HepG2 (cell line): ENCODE results near the gene SPAG5. TPM values are rescaled to one million over a fixed set of nuclear protein-coding genes. Genes with fewer than 3 reads are reported as not detected.

ENCODE experiments used
- AGO1 ChIP-seq: fragments of 200-400 bp; formaldehyde crosslinking; IDR thresholded peaks from 2 replicates; pipeline ENCODE4 v1.6.1; 2017; ENCODE audit warnings: mild to moderate bottlenecking, low read depth, low read length, moderate library complexity; ENCODE audit not compliant: poor library complexity, severe bottlenecking
- ATF1 ChIP-seq: IDR thresholded peaks from 2 replicates; pipeline ENCODE4 v1.6.1; 2016; ENCODE audit warnings: mild to moderate bottlenecking, control low read depth
- BHLHE40 ChIP-seq: IDR thresholded peaks from 2 replicates; pipeline ENCODE4 v1.6.1; 2011; ENCODE audit warnings: low read length, improper control_type of control experiment
- DMAP1 ChIP-seq: IDR thresholded peaks from 2 replicates; pipeline ENCODE4 v1.6.1; 2016
- EEA1 ChIP-seq: sonication (generic); formaldehyde crosslinking; IDR thresholded peaks from 2 replicates; pipeline ENCODE4 v1.5.1; 2020; ENCODE audit warnings: mild to moderate bottlenecking, missing genetic modification reagents, borderline replicate concordance
- FOXM1 ChIP-seq: sonication (generic); formaldehyde crosslinking; IDR thresholded peaks from 2 replicates; pipeline ENCODE4 v1.5.0; 2020; ENCODE audit warnings: missing genetic modification reagents
- HDAC1 ChIP-seq: sonication (generic); formaldehyde crosslinking; IDR thresholded peaks from 2 replicates; pipeline ENCODE4 v1.5.1; 2020; ENCODE audit warnings: mild to moderate bottlenecking, missing genetic modification reagents
- HNRNPH1 ChIP-seq: fragments of 200-400 bp; formaldehyde crosslinking; optimal IDR thresholded peaks from 2 replicates; pipeline ENCODE3; 2017; ENCODE audit warnings: mild to moderate bottlenecking, low read depth, low read length
- HNRNPLL ChIP-seq: fragments of 200-400 bp; formaldehyde crosslinking; IDR thresholded peaks from 2 replicates; pipeline ENCODE4 v1.6.1; 2017; ENCODE audit warnings: mild to moderate bottlenecking, low read depth, low read length; ENCODE audit not compliant: poor library complexity, severe bottlenecking
- ONECUT2 ChIP-seq: sonication (generic); formaldehyde crosslinking; IDR thresholded peaks from 2 replicates; pipeline ENCODE4 v1.4.0; 2020; ENCODE audit warnings: missing genetic modification reagents
- PHB2 ChIP-seq: fragments of 450-650 bp; IDR thresholded peaks from 2 replicates; pipeline ENCODE4 v1.6.1; 2018; ENCODE audit not compliant: partially characterized antibody
- RAD21 ChIP-seq: fragments of 450-650 bp; formaldehyde crosslinking; IDR thresholded peaks from 2 replicates; pipeline ENCODE4 v1.5.0; 2020; ENCODE audit warnings: mild to moderate bottlenecking
- RFX5 ChIP-seq: IDR thresholded peaks from 2 replicates; pipeline ENCODE4 v1.6.1; 2011; ENCODE audit warnings: low read depth, low read length, improper control_type of control experiment
- SNAPC2 ChIP-seq: sonication (generic); formaldehyde crosslinking; IDR thresholded peaks from 2 replicates; pipeline ENCODE4 v1.8.1; 2022; ENCODE audit warnings: mild to moderate bottlenecking, missing genetic modification reagents
- SP2 ChIP-seq: sonication (generic); formaldehyde crosslinking; IDR thresholded peaks from 2 replicates; pipeline ENCODE4 v1.5.1; 2020; ENCODE audit warnings: mild to moderate bottlenecking, missing genetic modification reagents
- TAF1 ChIP-seq: sonication (generic); formaldehyde crosslinking; IDR thresholded peaks from 2 replicates; pipeline ENCODE4 v1.4.0; 2020; ENCODE audit warnings: missing genetic modification reagents
- TSC22D2 ChIP-seq: sonication (generic); formaldehyde crosslinking; IDR thresholded peaks from 2 replicates; pipeline ENCODE4 v1.5.1; 2020; ENCODE audit warnings: missing genetic modification reagents, mild to moderate bottlenecking, borderline replicate concordance
- YEATS4 ChIP-seq: sonication (generic); formaldehyde crosslinking; IDR thresholded peaks from 2 replicates; pipeline ENCODE4 v1.4.0; 2020; ENCODE audit warnings: missing genetic modification reagents, borderline replicate concordance
- ZMYM4 ChIP-seq: sonication (generic); formaldehyde crosslinking; IDR thresholded peaks from 2 replicates; pipeline ENCODE4 v1.8.1; 2023; ENCODE audit warnings: mild to moderate bottlenecking, missing genetic modification reagents
- ZNF232 ChIP-seq: sonication (generic); formaldehyde crosslinking; IDR thresholded peaks from 2 replicates; pipeline ENCODE4 v1.4.0; 2020; ENCODE audit warnings: missing genetic modification reagents, borderline replicate concordance
- ZNF350 ChIP-seq: sonication (generic); formaldehyde crosslinking; IDR thresholded peaks from 2 replicates; pipeline ENCODE4 v1.4.0; 2020; ENCODE audit warnings: mild to moderate bottlenecking, low read depth, missing genetic modification reagents, borderline replicate concordance
- ZNF607 ChIP-seq: sonication (generic); formaldehyde crosslinking; IDR thresholded peaks from 2 replicates; pipeline ENCODE4 v1.5.1; 2020; ENCODE audit warnings: missing genetic modification reagents, mild to moderate bottlenecking, borderline replicate concordance
- ZNF7 ChIP-seq: IDR thresholded peaks from 2 replicates; pipeline ENCODE4 v1.6.1; 2016; ENCODE audit warnings: missing biosample characterization, missing genetic modification reagents
- ZNF720 ChIP-seq: sonication (generic); formaldehyde crosslinking; IDR thresholded peaks from 2 replicates; pipeline ENCODE4 v1.4.0; 2020; ENCODE audit warnings: missing genetic modification reagents
- ZNF737 ChIP-seq: sonication (generic); formaldehyde crosslinking; IDR thresholded peaks from 2 replicates; pipeline ENCODE4 v1.5.0; 2020; ENCODE audit warnings: missing genetic modification reagents, mild to moderate bottlenecking, borderline replicate concordance
- ZNF766 ChIP-seq: sonication (generic); formaldehyde crosslinking; IDR thresholded peaks from 2 replicates; pipeline ENCODE4 v1.5.0; 2020; ENCODE audit warnings: missing genetic modification reagents, borderline replicate concordance
- ZNF781 ChIP-seq: sonication (generic); formaldehyde crosslinking; IDR thresholded peaks from 2 replicates; pipeline ENCODE4 v1.5.1; 2020; ENCODE audit warnings: borderline replicate concordance, mild to moderate bottlenecking, missing genetic modification reagents; ENCODE audit errors: not compliant biosample characterization
- polyA plus RNA-seq, 8 experiments: library from polyadenylated mRNA; depleted of rRNA in 3 of 8; stranded (reverse) in 7 of 8; unstranded in 1 of 8; fragments of >200 nt; fragmentation: Illumina TruSeq in 4 of 8; extraction: Trizol in 4 of 8; gene quantifications; 2 replicates each; pipeline versions ENCODE4 v1.2.1 to v1.2.3, GENCODE V29; 2011 to 2016; ENCODE audit warnings: low read depth in 4 of 8, missing spikeins in 1 of 8, mixed read lengths in 1 of 8; ENCODE audit not compliant: insufficient read depth in 1 of 8
- total RNA-seq, 5 experiments: library from RNA; depleted of rRNA; stranded (reverse); fragments of >200 nt; fragmentation: Illumina TruSeq; extraction: Trizol; gene quantifications; 2 replicates each; pipeline ENCODE4 v1.2.3, GENCODE V29; 2016; ENCODE audit warnings: low read depth in 1 of 5
- TF ChIP-seq, protein P1 (sequence below): sonication (generic); formaldehyde crosslinking; IDR thresholded peaks from 2 replicates; pipeline ENCODE4 v1.4.0; 2020; ENCODE audit warnings: mild to moderate bottlenecking, low read depth, missing genetic modification reagents
- TF ChIP-seq, protein P2 (sequence below): sonication (generic); formaldehyde crosslinking; IDR thresholded peaks from 2 replicates; pipeline ENCODE4 v1.8.1; 2022; ENCODE audit warnings: mild to moderate bottlenecking, missing genetic modification reagents
- TF ChIP-seq, protein P3 (sequence below): sonication (generic); formaldehyde crosslinking; IDR thresholded peaks from 2 replicates; pipeline ENCODE4 v1.4.0; 2020; ENCODE audit warnings: missing genetic modification reagents

Gene SPAG5
- total and polyA plus RNA-seq, 2 of the 13 experiments (the other 11 are each of a cell fraction or from before 2014, with no cell fraction given): 41.4 to 98.0 TPM

DNA sequence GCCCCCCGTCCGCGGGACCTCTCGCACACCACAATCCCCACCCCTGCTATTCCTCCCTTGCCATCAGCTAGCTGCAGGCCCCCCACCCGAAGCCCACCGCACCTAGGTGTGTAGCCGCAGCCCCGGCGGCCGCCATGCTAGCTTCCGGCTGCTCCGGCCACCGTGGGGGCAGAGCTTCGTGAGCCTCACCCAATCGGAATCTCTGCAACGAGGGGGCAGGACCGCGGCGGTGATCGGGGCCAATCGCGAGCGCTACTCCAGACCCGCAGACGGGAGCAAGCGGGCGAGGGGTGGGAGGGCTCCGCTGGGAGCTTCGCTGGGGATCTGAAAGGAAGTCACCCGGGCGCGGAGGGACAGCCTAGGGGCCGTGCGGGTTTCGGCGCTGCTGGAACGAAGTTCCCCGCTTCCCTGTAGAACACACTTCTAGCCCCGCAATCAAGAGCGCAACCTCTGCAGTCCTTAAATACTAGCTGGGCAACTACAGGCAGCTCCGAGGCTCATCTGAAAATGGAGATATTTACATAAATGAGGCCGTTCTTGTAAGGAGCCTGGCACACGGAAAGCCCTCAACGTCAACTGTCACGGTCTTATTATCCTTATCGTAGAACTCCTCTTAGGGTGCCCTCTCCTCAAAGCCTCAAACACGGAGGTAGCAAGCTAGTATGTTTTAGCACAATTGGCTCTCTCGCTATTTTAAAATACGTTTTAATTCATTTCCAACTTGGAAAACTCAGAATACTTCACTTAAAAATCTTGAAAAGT is 27.3 kb downstream of the SPAG5 start, which contains the start of gene PIGS (continued):
- TF ChIP-seq, protein P1, sequence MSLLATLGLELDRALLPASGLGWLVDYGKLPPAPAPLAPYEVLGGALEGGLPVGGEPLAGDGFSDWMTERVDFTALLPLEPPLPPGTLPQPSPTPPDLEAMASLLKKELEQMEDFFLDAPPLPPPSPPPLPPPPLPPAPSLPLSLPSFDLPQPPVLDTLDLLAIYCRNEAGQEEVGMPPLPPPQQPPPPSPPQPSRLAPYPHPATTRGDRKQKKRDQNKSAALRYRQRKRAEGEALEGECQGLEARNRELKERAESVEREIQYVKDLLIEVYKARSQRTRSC: no peak
- TF ChIP-seq, protein P2, sequence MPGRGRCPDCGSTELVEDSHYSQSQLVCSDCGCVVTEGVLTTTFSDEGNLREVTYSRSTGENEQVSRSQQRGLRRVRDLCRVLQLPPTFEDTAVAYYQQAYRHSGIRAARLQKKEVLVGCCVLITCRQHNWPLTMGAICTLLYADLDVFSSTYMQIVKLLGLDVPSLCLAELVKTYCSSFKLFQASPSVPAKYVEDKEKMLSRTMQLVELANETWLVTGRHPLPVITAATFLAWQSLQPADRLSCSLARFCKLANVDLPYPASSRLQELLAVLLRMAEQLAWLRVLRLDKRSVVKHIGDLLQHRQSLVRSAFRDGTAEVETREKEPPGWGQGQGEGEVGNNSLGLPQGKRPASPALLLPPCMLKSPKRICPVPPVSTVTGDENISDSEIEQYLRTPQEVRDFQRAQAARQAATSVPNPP (CRISPR knock-in tag): no peak
- TF ChIP-seq ZMYM4 (CRISPR knock-in tag): peak; percentile 24; the same call in 1 of the 2 replicates
- TF ChIP-seq EEA1 (CRISPR knock-in tag): no peak
- no peak; the same call in 1 of the 2 replicates for TF ChIP-seq ZNF607 (CRISPR knock-in tag)
- TF ChIP-seq, protein P3, sequence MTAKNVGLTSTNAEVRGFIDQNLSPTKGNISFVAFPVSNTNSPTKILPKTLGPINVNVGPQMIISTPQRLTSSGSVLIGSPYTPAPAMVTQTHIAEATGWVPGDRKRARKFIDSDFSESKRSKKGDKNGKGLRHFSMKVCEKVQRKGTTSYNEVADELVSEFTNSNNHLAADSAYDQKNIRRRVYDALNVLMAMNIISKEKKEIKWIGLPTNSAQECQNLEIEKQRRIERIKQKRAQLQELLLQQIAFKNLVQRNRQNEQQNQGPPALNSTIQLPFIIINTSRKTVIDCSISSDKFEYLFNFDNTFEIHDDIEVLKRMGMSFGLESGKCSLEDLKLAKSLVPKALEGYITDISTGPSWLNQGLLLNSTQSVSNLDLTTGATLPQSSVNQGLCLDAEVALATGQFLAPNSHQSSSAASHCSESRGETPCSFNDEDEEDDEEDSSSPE (CRISPR knock-in tag): no peak
- no peak; the same call in 1 of the 2 replicates for TF ChIP-seq DMAP1 (CRISPR knock-in tag)
- TF ChIP-seq ZNF350 (CRISPR knock-in tag): peak; percentile 67; the same call in 1 of the 2 replicates
- no peak for TF ChIP-seq PHB2
- peak; percentile 45 for TF ChIP-seq AGO1
- TF ChIP-seq RFX5: peak; percentile 44; the same call in 1 of the 2 replicates
- no peak for TF ChIP-seq ZNF737 (CRISPR knock-in tag)
- TF ChIP-seq ZNF766 (CRISPR knock-in tag): 0 out of 2 replicates have a peak, but pooled peaks have one; percentile 22
- TF ChIP-seq YEATS4 (CRISPR knock-in tag): peak; percentile 76
- TF ChIP-seq SNAPC2 (CRISPR knock-in tag): no peak
- peak; percentile 80; the same call in 1 of the 2 replicates for TF ChIP-seq TAF1 (CRISPR knock-in tag)
- peak; percentile 17; the same call in 1 of the 2 replicates for TF ChIP-seq ZNF232
- TF ChIP-seq ZNF781 (CRISPR knock-in tag): peak; percentile 54
- no peak for TF ChIP-seq ZNF720
- TF ChIP-seq ATF1 (CRISPR knock-in tag): no peak; the same call in 1 of the 2 replicates
- TF ChIP-seq FOXM1 (CRISPR knock-in tag): no peak
- TF ChIP-seq SP2 (CRISPR knock-in tag): peak; percentile 87
- TF ChIP-seq HNRNPLL: peak; percentile 92
- no peak for TF ChIP-seq RAD21 (CRISPR knock-in tag)
- TF ChIP-seq BHLHE40: no peak
- TF ChIP-seq ZNF7: no peak
- TF ChIP-seq HDAC1 (CRISPR knock-in tag): peak; percentile 80; the same call in 1 of the 2 replicates
- TF ChIP-seq ONECUT2 (CRISPR knock-in tag): no peak
- 0 out of 2 replicates have a peak, but pooled peaks have one; percentile 12 for TF ChIP-seq TSC22D2
- TF ChIP-seq HNRNPH1: no peak
